Neural progenitor cell (in vitro differentiated cells): ENCODE measurements around the gene ZNF653. TPM values are rescaled to one million over a fixed set of nuclear protein-coding genes. Genes with fewer than 3 reads are reported as not detected.

Source experiments
- DNase-seq: peaks from one replicate; pipeline ENCODE4 v3.0.0-alpha.2; 2016; ENCODE audit warnings: low spot score
- H2AFZ ChIP-seq: fragments of 200-600 bp; sonication (generic); replicated peaks from 2 replicates; pipeline ENCODE4 v1.6.1; 2016; ENCODE audit warnings: antibody characterized with exemption
- H3F3A ChIP-seq: fragments of 200-600 bp; sonication (generic); 2 replicates; pipeline ENCODE4 v1.6.1; 2016; ENCODE audit warnings: antibody characterized with exemption, low read depth
- H3K27ac ChIP-seq: fragments of 200-600 bp; sonication (generic); 2 replicates; pipeline ENCODE4 v1.5.1; 2016; ENCODE audit warnings: mild to moderate bottlenecking
- H3K27me3 ChIP-seq: fragments of 200-600 bp; sonication (generic); 2 replicates; pipeline ENCODE4 v1.6.1; 2016; ENCODE audit warnings: mild to moderate bottlenecking, moderate library complexity
- H3K36me3 ChIP-seq: fragments of 200-600 bp; sonication (generic); 2 replicates; pipeline ENCODE4 v1.5.1; 2016
- H3K4me1 ChIP-seq: fragments of 200-600 bp; sonication (generic); 2 replicates; pipeline ENCODE4 v1.6.1; 2016; ENCODE audit warnings: mixed run types
- H3K4me2 ChIP-seq: fragments of 200-600 bp; sonication (generic); 2 replicates; pipeline ENCODE4 v1.6.1; 2016
- H3K4me3 ChIP-seq: fragments of 200-600 bp; sonication (generic); 2 replicates; pipeline ENCODE4 v1.5.1; 2016
- H3K79me2 ChIP-seq: fragments of 200-600 bp; sonication (generic); 2 replicates; pipeline ENCODE4 v1.6.1; 2016; ENCODE audit warnings: low read depth
- H3K9ac ChIP-seq: fragments of 200-600 bp; sonication (generic); 2 replicates; pipeline ENCODE4 v1.6.1; 2016
- H3K9me3 ChIP-seq: fragments of 200-600 bp; sonication (generic); 2 replicates; pipeline ENCODE4 v1.5.1; 2016; ENCODE audit warnings: low read depth
- H4K20me1 ChIP-seq: fragments of 200-600 bp; sonication (generic); 2 replicates; pipeline ENCODE4 v1.6.1; 2016; ENCODE audit warnings: low read depth
- H3K27ac Mint-ChIP-seq: 3 replicates; pipeline ENCODE4 v1.8.0; 2021; ENCODE audit warnings: mixed read lengths
- H3K27me3 Mint-ChIP-seq: 2 replicates; pipeline ENCODE4 v1.8.0; 2022; ENCODE audit warnings: low read depth, mild to moderate bottlenecking, inconsistent platforms, moderate library complexity, mixed read lengths; ENCODE audit not compliant: insufficient read depth
- H3K36me3 Mint-ChIP-seq: 3 replicates; pipeline ENCODE4 v1.8.0; 2021; ENCODE audit warnings: mixed read lengths
- H3K4me1 Mint-ChIP-seq: 3 replicates; pipeline ENCODE4 v1.8.0; 2021; ENCODE audit warnings: mixed read lengths
- H3K4me3 Mint-ChIP-seq: 3 replicates; pipeline ENCODE4 v1.8.0; 2021; ENCODE audit warnings: mild to moderate bottlenecking, moderate library complexity, mixed read lengths
- H3K9me3 Mint-ChIP-seq: 3 replicates; pipeline ENCODE4 v1.8.0; 2020; ENCODE audit warnings: mixed read lengths
- CTCF ChIP-seq: fragments of 200-600 bp; sonication (generic); IDR thresholded peaks from 2 replicates; pipeline ENCODE4 v1.5.1; 2017; ENCODE audit warnings: antibody characterized with exemption, mild to moderate bottlenecking
- EZH2 ChIP-seq: fragments of 200-600 bp; sonication (generic); IDR thresholded peaks from 2 replicates; pipeline ENCODE4 v1.6.1; 2017; ENCODE audit warnings: antibody characterized with exemption, mild to moderate bottlenecking, moderate library complexity
- EZH2phosphoT487 ChIP-seq: fragments of 200-600 bp; sonication (generic); IDR thresholded peaks from 2 replicates; pipeline ENCODE4 v1.6.1; 2017; ENCODE audit warnings: antibody characterized with exemption
- total RNA-seq: library from RNA; depleted of rRNA; stranded (reverse); fragments of >200 nt; gene quantifications from 2 replicates; pipeline ENCODE4 v1.2.3, GENCODE V29; 2015; ENCODE audit warnings: low replicate concordance

ZNF653 gene
- total RNA-seq, 1 donor from 2014 or later, result 3.4 TPM

- no peaks in the 10 kb centered on the region for H3F3A ChIP-seq
- H3K4me2 ChIP-seq, result no peak overlapping the region
- H3K4me1 ChIP-seq, result no peaks in the 10 kb centered on the region
- no peaks in the 10 kb centered on the region for H3K9me3 Mint-ChIP-seq
- no peak overlapping the region for H3K4me3 ChIP-seq
- H4K20me1 ChIP-seq, result no peaks in the 10 kb centered on the region
- no peaks in the 10 kb centered on the region for H3K9me3 ChIP-seq
- no peak overlapping the region for H3K27ac Mint-ChIP-seq
- H3K27me3 Mint-ChIP-seq, result peaks cover 4% of the 10 kb centered on the region
- H2AFZ ChIP-seq, result no peak overlapping the region
- peaks cover 5% of the 10 kb centered on the region for H3K4me1 Mint-ChIP-seq
- no peak overlapping the region for H3K9ac ChIP-seq
- no peaks in the 10 kb centered on the region for H3K79me2 ChIP-seq
- DNase-seq, result no peak
- H3K36me3 Mint-ChIP-seq, result peaks cover 5% of the 10 kb centered on the region
- no peak overlapping the region for H3K4me3 Mint-ChIP-seq
- TF ChIP-seq CTCF, result no peak
- no peak for TF ChIP-seq EZH2
- TF ChIP-seq EZH2phosphoT487, result no peak
- no peaks in the 10 kb centered on the region for H3K27me3 ChIP-seq
- no peaks in the 10 kb centered on the region for H3K36me3 ChIP-seq
- no peak overlapping the region for H3K27ac ChIP-seq
Observed at GRCh38 chr19:11549386-11549953, 43.8 kb upstream of the ZNF653 start.

DNA sequence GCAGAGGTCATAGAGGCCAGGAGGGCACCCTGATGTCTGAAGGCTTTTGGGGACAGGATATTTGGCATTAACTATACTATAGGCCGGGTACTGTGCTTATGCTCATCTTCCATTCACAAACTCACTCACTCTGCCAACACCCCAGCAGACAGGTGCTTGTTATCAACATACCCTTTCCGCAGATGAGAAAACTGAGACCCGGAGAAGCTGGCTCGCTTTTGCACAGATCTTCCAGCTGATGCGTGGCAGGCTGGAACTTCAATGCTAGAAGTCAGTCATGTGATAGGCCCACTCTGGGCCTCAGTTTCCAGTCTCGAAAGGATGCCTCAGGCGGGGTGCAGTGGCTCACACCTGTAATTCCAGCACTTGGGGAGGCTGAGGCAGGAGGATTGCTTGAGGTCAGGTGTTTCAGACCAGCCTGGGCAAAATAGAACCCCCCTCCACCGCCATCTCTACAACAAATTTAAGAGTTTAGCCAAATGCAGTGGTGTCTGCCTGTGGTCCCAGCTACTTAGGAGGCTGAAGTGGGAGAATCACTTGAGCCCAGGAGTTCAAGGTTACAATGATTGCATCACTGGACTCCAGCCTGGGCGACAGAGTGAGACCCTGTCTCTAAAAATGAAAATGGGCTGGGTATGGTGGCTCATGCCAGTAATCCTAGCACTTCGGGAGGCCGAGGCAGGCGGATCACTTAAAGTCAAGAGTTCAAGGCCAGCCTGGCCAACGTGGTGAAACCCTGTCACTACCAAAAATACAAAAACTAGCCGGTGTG is 42.5 kb upstream of the ZNF653 start:
- Mint-ChIP-seq H3K27ac (peak overlapping the region; percentile 86), H3K27me3 (peaks cover 2% of the 10 kb centered on the region), H3K4me1 (peaks cover 5% of the 10 kb centered on the region), H3K4me3 (no peak overlapping the region), H3K36me3 (peaks cover 3% of the 10 kb centered on the region), H3K9me3 (no peaks in the 10 kb centered on the region)
- Histone ChIP-seq H3K27ac (no peak overlapping the region), H4K20me1 (no peaks in the 10 kb centered on the region), H3K4me2 (no peak overlapping the region), H3K9ac (no peak overlapping the region), H3K9me3 (no peaks in the 10 kb centered on the region), H3K4me3 (no peak overlapping the region), H3K79me2 (no peaks in the 10 kb centered on the region), H3K36me3 (no peaks in the 10 kb centered on the region), H3K27me3 (no peaks in the 10 kb centered on the region), H2AFZ (no peak overlapping the region), H3K4me1 (no peaks in the 10 kb centered on the region), H3F3A (no peaks in the 10 kb centered on the region)
- no peak for TF ChIP-seq EZH2phosphoT487
- DNase-seq, result no peak

DNA sequence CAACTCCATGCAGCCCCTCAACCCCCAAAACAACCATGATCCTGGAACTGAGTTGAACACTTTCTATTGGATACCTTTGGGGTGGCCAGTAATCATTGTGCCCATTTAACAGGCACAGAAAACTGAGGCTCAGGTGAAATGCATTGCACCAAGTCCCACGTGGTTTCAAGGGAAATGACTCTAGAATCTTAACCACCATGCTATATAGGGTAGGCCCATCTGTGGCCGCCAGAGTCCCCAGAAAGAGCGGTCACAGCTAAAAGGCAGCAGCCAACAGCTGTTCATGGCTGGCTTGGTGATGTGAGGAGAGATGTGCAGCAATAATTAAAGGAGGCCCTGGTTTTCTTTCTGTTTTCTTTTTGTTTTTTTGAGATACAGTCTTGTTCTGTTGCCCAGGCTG is 35.6 kb upstream of the ZNF653 start:
- no peak overlapping the region for H3K4me3 ChIP-seq
- peaks cover 16% of the 10 kb centered on the region for H3K4me1 Mint-ChIP-seq
- H3K4me1 ChIP-seq, result peaks cover 19% of the 10 kb centered on the region
- no peak overlapping the region for H3K27ac ChIP-seq
- no peaks in the 10 kb centered on the region for H3K9me3 ChIP-seq
- H3K27ac Mint-ChIP-seq, result no peak overlapping the region
- H3K9me3 Mint-ChIP-seq, result no peaks in the 10 kb centered on the region
- no peaks in the 10 kb centered on the region for H4K20me1 ChIP-seq
- H3K9ac ChIP-seq, result no peak overlapping the region
- no peak overlapping the region for H3K4me3 Mint-ChIP-seq
- DNase-seq, result no peak
- H3K36me3 ChIP-seq, result no peaks in the 10 kb centered on the region
- no peaks in the 10 kb centered on the region for H3K79me2 ChIP-seq
- TF ChIP-seq EZH2phosphoT487 (no peak), CTCF (no peak), EZH2 (no peak)
- H3K4me2 ChIP-seq, result no peak overlapping the region
- no peaks in the 10 kb centered on the region for H3K36me3 Mint-ChIP-seq
- no peaks in the 10 kb centered on the region for H3K27me3 ChIP-seq
- H2AFZ ChIP-seq, result no peak overlapping the region
- peaks cover 10% of the 10 kb centered on the region for H3K27me3 Mint-ChIP-seq
- peaks cover 19% of the 10 kb centered on the region for H3F3A ChIP-seq

- Histone ChIP-seq H3K27me3 (no peaks in the 10 kb centered on the region), H3K9ac (no peak overlapping the region), H3K27ac (no peak overlapping the region), H3K9me3 (no peaks in the 10 kb centered on the region), H3K79me2 (no peaks in the 10 kb centered on the region), H3K4me2 (peak overlapping the region; percentile 97), H2AFZ (no peak overlapping the region), H3K4me3 (no peak overlapping the region), H4K20me1 (no peaks in the 10 kb centered on the region), H3F3A (peaks cover 19% of the 10 kb centered on the region), H3K4me1 (peaks cover 19% of the 10 kb centered on the region), H3K36me3 (no peaks in the 10 kb centered on the region)
- no peaks in the 10 kb centered on the region for H3K36me3 Mint-ChIP-seq
- H3K27me3 Mint-ChIP-seq, result peaks cover 8% of the 10 kb centered on the region
- H3K4me1 Mint-ChIP-seq, result peaks cover 13% of the 10 kb centered on the region
- no peak overlapping the region for H3K4me3 Mint-ChIP-seq
- TF ChIP-seq EZH2, result no peak
- TF ChIP-seq EZH2phosphoT487, result no peak
- no peak for TF ChIP-seq CTCF
- H3K9me3 Mint-ChIP-seq, result no peaks in the 10 kb centered on the region
- no peak for DNase-seq
- no peak overlapping the region for H3K27ac Mint-ChIP-seq
Observed at GRCh38 chr19:11540645-11541044, 35.0 kb upstream of the ZNF653 start.
